DMS153 (cell line): ENCODE measurements around the gene LEF1.

ENCODE experiments used
- DNase-seq: peaks from one replicate; lab custom pipeline; 2025; lab: John Stamatoyannopoulos, UW

LEF1 gene

GRCh38 chr4:108175966-108176365 is 7.2 kb upstream of the LEF1 start:
- no peak for DNase-seq

- no peak for DNase-seq
These were observed 6.1 kb upstream of the LEF1 start for GRCh38 chr4:108174856-108175255.

- DNase-seq = no peak
These were observed 4.9 kb upstream of the LEF1 start for GRCh38 chr4:108173599-108174057.

GRCh38 chr4:108172753-108173598 is 4.2 kb upstream of the LEF1 start:
- peak; percentile 64 for DNase-seq

GRCh38 chr4:108172231-108172752 is 3.6 kb upstream of the LEF1 start:
- DNase-seq = no peak

- DNase-seq = no peak
These were observed 2.9 kb upstream of the LEF1 start for GRCh38 chr4:108171339-108172230.

GRCh38 chr4:108170631-108171338 is 2.1 kb upstream of the LEF1 start:
- DNase-seq = no peak

- DNase-seq = no peak
These were observed 932 bp upstream of the LEF1 start for GRCh38 chr4:108169664-108170063.

GRCh38 chr4:108168160-108168670 is 517 bp downstream of the LEF1 start:
- no peak for DNase-seq

GRCh38 chr4:108166441-108167315 is 2.1 kb downstream of the LEF1 start:
- peak; percentile 40 for DNase-seq

GRCh38 chr4:108166038-108166437 is 2.7 kb downstream of the LEF1 start:
- DNase-seq = no peak

GRCh38 chr4:108165586-108165985 is 3.1 kb downstream of the LEF1 start:
- DNase-seq = no peak

- no peak for DNase-seq
These were observed 5.4 kb downstream of the LEF1 start for GRCh38 chr4:108163351-108163750.

GRCh38 chr4:108160741-108161352 is 7.9 kb downstream of the LEF1 start:
- no peak for DNase-seq

- no peak for DNase-seq
These were observed 8.9 kb downstream of the LEF1 start for GRCh38 chr4:108159845-108160244.

GRCh38 chr4:108157655-108158054 is 11.1 kb downstream of the LEF1 start:
- no peak for DNase-seq

- DNase-seq = no peak
These were observed 12.3 kb downstream of the LEF1 start for GRCh38 chr4:108156391-108156790.

GRCh38 chr4:108155373-108155772 is 13.4 kb downstream of the LEF1 start:
- no peak for DNase-seq

GRCh38 chr4:108152980-108153379 is 15.8 kb downstream of the LEF1 start:
- no peak for DNase-seq
